GM19452 (cell line): ENCODE measurements around the gene RPS15A.
"Not testable (repeated sequence)": the region's sequence is repeated elsewhere in the genome, so short reads cannot be mapped to it uniquely, and the experiment has no call there.

Experiments
- ATAC-seq: cut with Tn5 transposase; IDR thresholded peaks from one replicate; pipeline ENCODE4 v1.9.1; 2021; ENCODE audit not compliant: unreplicated experiment

Gene RPS15A

GRCh38 chr16:18757960-18758660 is 32.0 kb downstream of the RPS15A start:
- not testable (repeated sequence) for ATAC-seq

DNA sequence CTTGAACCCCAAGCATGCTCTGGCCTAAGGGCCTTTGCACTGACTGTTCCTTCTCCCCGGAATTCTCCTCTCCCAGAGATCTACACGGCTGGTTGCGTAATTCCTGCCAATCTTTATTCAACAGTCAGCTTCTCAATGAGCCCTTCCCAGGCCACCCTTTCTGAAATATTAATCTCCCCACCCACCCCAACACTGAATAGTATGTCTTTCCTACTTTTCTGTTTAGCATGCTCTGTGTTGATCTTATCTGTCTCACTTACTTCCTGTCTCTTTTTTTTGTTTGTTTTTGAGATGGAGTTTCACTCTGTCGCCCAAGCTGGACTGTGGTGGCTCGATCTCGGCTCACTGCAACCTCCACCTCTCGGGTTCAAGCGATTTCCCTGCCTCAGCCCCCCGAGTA is 33.5 kb downstream of the RPS15A start:
- ATAC-seq = not testable (repeated sequence)

GRCh38 chr16:18742870-18743269 is 47.3 kb downstream of the RPS15A start:
- not testable (repeated sequence) for ATAC-seq

- not testable (repeated sequence) for ATAC-seq
These were observed 50.1 kb downstream of the RPS15A start for GRCh38 chr16:18740027-18740426.

GRCh38 chr16:18738768-18739167 is 51.4 kb downstream of the RPS15A start:
- ATAC-seq = not testable (repeated sequence)

DNA sequence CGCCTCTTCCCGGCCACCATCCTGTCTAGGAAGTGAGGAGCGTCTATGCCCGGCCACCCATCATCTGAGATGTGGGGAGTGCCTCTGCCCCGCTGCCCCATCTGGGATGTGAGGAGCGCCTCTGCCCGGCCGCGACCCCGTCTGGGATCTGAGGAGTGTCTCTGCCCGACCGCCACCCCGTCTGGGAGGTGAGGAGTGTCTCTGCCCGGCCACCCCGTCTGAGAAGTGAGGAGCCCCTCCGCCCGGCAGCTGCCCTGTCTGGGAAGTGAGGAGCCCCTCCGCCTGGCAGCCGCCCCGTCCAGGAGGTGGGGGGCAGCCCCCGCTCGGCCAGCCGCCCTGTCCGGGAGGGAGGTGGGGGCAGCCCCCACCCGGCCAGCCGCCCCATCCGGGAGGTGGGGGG is 55.9 kb downstream of the RPS15A start:
- not testable (repeated sequence) for ATAC-seq
